Putamen (tissue), 1 donor: Measurements from ENCODE around the gene KRTAP19-1.
"Not testable (repeated sequence)": the region's sequence is repeated elsewhere in the genome, so short reads cannot be mapped to it uniquely, and the experiment has no call there.

Experiments
- DNase-seq: peaks from one replicate; pipeline ENCODE4 v3.0.0-alpha.2; 2016; ENCODE audit warnings: low spot score

Gene KRTAP19-1

GRCh38 chr21:30480145-30480544 is at the start of gene KRTAP19-1:
TSS of gene KRTAP19-1 (minus strand) at chr21:30480367. CDS start at chr21:30480317, 50 bp downstream.
- DNase-seq: no peak

- no peak for DNase-seq
Observed at GRCh38 chr21:30518876-30519275, 38.7 kb upstream of the KRTAP19-1 start.

- no peak for DNase-seq
Observed at GRCh38 chr21:30515681-30516080, 35.5 kb upstream of the KRTAP19-1 start.

- DNase-seq: not testable (repeated sequence)
Observed at GRCh38 chr21:30505621-30506205, 25.5 kb upstream of the KRTAP19-1 start.

- no peak for DNase-seq
Observed at GRCh38 chr21:30502041-30502440, 21.9 kb upstream of the KRTAP19-1 start, which contains the start of gene KRTAP19-5. TSS of gene KRTAP19-5 (minus strand) at chr21:30502141. CDS start at chr21:30502090, 51 bp downstream.

GRCh38 chr21:30497065-30497464 is 16.9 kb upstream of the KRTAP19-1 start, which contains the start of gene KRTAP19-4:
TSS of gene KRTAP19-4 (minus strand) at chr21:30497165. CDS start at chr21:30497110, 55 bp downstream.
- no peak for DNase-seq

- no peak for DNase-seq
Observed at GRCh38 chr21:30491963-30492428, 11.8 kb upstream of the KRTAP19-1 start, which contains the start of gene KRTAP19-3. TSS of gene KRTAP19-3 (minus strand) at chr21:30492013. CDS start at chr21:30491957, 56 bp downstream.

- no peak for DNase-seq
Observed at GRCh38 chr21:30487336-30487735, 7.2 kb upstream of the KRTAP19-1 start, which contains the start of gene KRTAP19-2. TSS of gene KRTAP19-2 (minus strand) at chr21:30487436. CDS start at chr21:30487348, 88 bp downstream.

- no peak for DNase-seq
Observed at GRCh38 chr21:30486180-30486579, 6.0 kb upstream of the KRTAP19-1 start.

GRCh38 chr21:30482130-30482529 is 2.0 kb upstream of the KRTAP19-1 start:
- DNase-seq: no peak

- DNase-seq: no peak
Observed at GRCh38 chr21:30479259-30479658, 908 bp downstream of the KRTAP19-1 start.

GRCh38 chr21:30478004-30478403 is 2.2 kb downstream of the KRTAP19-1 start:
- no peak for DNase-seq

GRCh38 chr21:30468900-30469714 is 11.1 kb downstream of the KRTAP19-1 start:
- DNase-seq: no peak

GRCh38 chr21:30463713-30464112 is 16.5 kb downstream of the KRTAP19-1 start:
- no peak for DNase-seq

- no peak for DNase-seq
Observed at GRCh38 chr21:30448514-30448913, 31.7 kb downstream of the KRTAP19-1 start.

GRCh38 chr21:30447056-30447455 is 33.1 kb downstream of the KRTAP19-1 start:
- no peak for DNase-seq

- DNase-seq: no peak
Observed at GRCh38 chr21:30444204-30444603, 36.0 kb downstream of the KRTAP19-1 start.

- no peak for DNase-seq
Observed at GRCh38 chr21:30443226-30443625, 36.9 kb downstream of the KRTAP19-1 start.

GRCh38 chr21:30439975-30440374 is 40.2 kb downstream of the KRTAP19-1 start, which contains the start of gene KRTAP15-1:
TSS of gene KRTAP15-1 (plus strand) at chr21:30440275. CDS start at chr21:30440328, 53 bp downstream.
- DNase-seq: no peak

- no peak for DNase-seq
Observed at GRCh38 chr21:30437010-30437565, 43.1 kb downstream of the KRTAP19-1 start.

GRCh38 chr21:30434033-30434631 is 46.0 kb downstream of the KRTAP19-1 start:
- no peak for DNase-seq

- no peak for DNase-seq
Observed at GRCh38 chr21:30430170-30430655, 50.0 kb downstream of the KRTAP19-1 start, which contains the start of gene KRTAP13-4. TSS of gene KRTAP13-4 (plus strand) at chr21:30430220. CDS start at chr21:30430276, 56 bp downstream.
